Astrocyte (in vitro differentiated cells and primary cell): Measurements from ENCODE around the gene ASB6. TPM values are rescaled to one million over a fixed set of nuclear protein-coding genes. Genes with fewer than 3 reads are reported as not detected.

Experiments used
- DNase-seq: peaks from one replicate; pipeline ENCODE4 v3.0.0-alpha.2; 2010; ENCODE audit warnings: low read depth
- FAIRE-seq: peaks from 2 replicates; lab custom pipeline; 2011; peaks lifted over from hg19 to GRCh38; lab: Jason Lieb, UNC
- H2AFZ ChIP-seq: 2 replicates; pipeline ENCODE4 v1.6.0; 2012; ENCODE audit warnings: low read depth, low read length, inconsistent platforms
- H3K27ac ChIP-seq: 2 replicates; pipeline ENCODE4 v1.5.1; 2011; ENCODE audit warnings: low read depth, low read length, inconsistent platforms
- H3K27me3 ChIP-seq: 2 replicates; pipeline ENCODE4 v1.6.0; 2011; ENCODE audit warnings: low read length, inconsistent platforms; ENCODE audit not compliant: insufficient read depth
- H3K36me3 ChIP-seq: 2 replicates; pipeline ENCODE4 v1.5.1; 2011; ENCODE audit warnings: low read length, inconsistent platforms; ENCODE audit not compliant: insufficient read depth
- H3K4me1 ChIP-seq: 2 replicates; pipeline ENCODE4 v1.5.1; 2011; ENCODE audit warnings: low read length, inconsistent platforms; ENCODE audit not compliant: insufficient read depth
- H3K4me2 ChIP-seq: 2 replicates; pipeline ENCODE4 v1.6.0; 2012; ENCODE audit warnings: low read length, inconsistent platforms
- H3K4me3 ChIP-seq: 2 replicates; pipeline ENCODE4 v1.5.1; 2011; ENCODE audit warnings: low read depth, mild to moderate bottlenecking, low read length, inconsistent platforms; ENCODE audit not compliant: insufficient read depth
- H3K79me2 ChIP-seq: 2 replicates; pipeline ENCODE4 v1.6.0; 2012; ENCODE audit warnings: mild to moderate bottlenecking, low read length, inconsistent platforms; ENCODE audit not compliant: insufficient read depth
- H3K9ac ChIP-seq: 2 replicates; pipeline ENCODE4 v1.6.0; 2012; ENCODE audit warnings: mild to moderate bottlenecking, low read length, inconsistent platforms
- H3K9me3 ChIP-seq: 2 replicates; pipeline ENCODE4 v1.5.1; 2012; ENCODE audit warnings: low read depth, mild to moderate bottlenecking, low read length, inconsistent platforms; ENCODE audit not compliant: insufficient read depth
- H4K20me1 ChIP-seq: 2 replicates; pipeline ENCODE4 v1.6.0; 2012; ENCODE audit warnings: low read length, inconsistent platforms; ENCODE audit not compliant: insufficient read depth
- H3K27ac Mint-ChIP-seq: one replicate; pipeline ENCODE4 v1.8.0; 2021; ENCODE audit warnings: mild to moderate bottlenecking, mixed read lengths; ENCODE audit not compliant: unreplicated experiment
- H3K27me3 Mint-ChIP-seq: one replicate; pipeline ENCODE4 v1.8.0; 2021; ENCODE audit warnings: low read depth, mixed read lengths; ENCODE audit not compliant: unreplicated experiment
- H3K36me3 Mint-ChIP-seq: one replicate; pipeline ENCODE4 v1.8.0; 2021; ENCODE audit warnings: low read depth, mixed read lengths; ENCODE audit not compliant: unreplicated experiment
- H3K4me1 Mint-ChIP-seq: one replicate; pipeline ENCODE4 v1.8.0; 2021; ENCODE audit warnings: low read depth, mixed read lengths; ENCODE audit not compliant: unreplicated experiment
- H3K4me3 Mint-ChIP-seq: one replicate; pipeline ENCODE4 v1.8.0; 2021; ENCODE audit warnings: mild to moderate bottlenecking, moderate library complexity, mixed read lengths; ENCODE audit not compliant: unreplicated experiment
- H3K9me3 Mint-ChIP-seq: one replicate; pipeline ENCODE4 v1.8.0; 2021; ENCODE audit warnings: mild to moderate bottlenecking, mixed read lengths; ENCODE audit not compliant: unreplicated experiment
- EZH2 ChIP-seq: IDR thresholded peaks from 2 replicates; pipeline ENCODE4 v1.6.1; 2012; ENCODE audit warnings: mild to moderate bottlenecking, low read length, inconsistent platforms; ENCODE audit not compliant: insufficient read depth
- total RNA-seq: library from RNA; stranded (reverse); gene quantifications from 2 replicates; pipeline ENCODE4 v1.2.1, GENCODE V29; 2021
- TF ChIP-seq, protein P1 (sequence below): IDR thresholded peaks from 2 replicates; pipeline ENCODE4 v1.5.1; 2011; ENCODE audit warnings: low read depth, mild to moderate bottlenecking, inconsistent platforms, low read length, moderate library complexity; ENCODE audit not compliant: insufficient read depth

ASB6 gene
- total RNA-seq, 1 donor from 2014 or later: 24.3 TPM

DNA sequence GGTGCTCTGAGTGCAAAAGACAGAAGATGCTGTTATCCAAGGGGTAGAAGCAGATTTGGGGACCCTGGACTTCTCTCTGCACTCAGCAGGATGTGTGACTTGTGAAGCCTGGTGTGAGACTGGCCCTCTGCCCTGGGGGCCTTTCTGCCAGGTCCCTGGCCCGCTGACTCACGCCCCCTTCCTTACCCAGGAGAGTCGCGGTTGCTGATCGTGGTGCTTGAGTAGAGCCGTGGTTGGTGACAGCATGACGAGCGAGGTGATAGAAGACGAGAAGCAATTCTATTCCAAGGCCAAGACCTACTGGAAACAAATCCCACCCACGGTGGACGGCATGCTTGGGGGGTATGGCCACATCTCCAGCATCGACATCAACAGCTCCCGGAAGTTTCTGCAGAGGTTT lies 9.5 kb downstream of the ASB6 start:
- FAIRE-seq (no peak), DNase-seq (no peak)
- H3K4me2 ChIP-seq: peak overlapping the region; percentile 65
- peaks cover 92% of the 10 kb centered on the region for H4K20me1 ChIP-seq
- Mint-ChIP-seq H3K4me3 (no peak overlapping the region), H3K9me3 (no peaks in the 10 kb centered on the region), H3K4me1 (peaks cover 43% of the 10 kb centered on the region), H3K36me3 (peaks cover 18% of the 10 kb centered on the region), H3K27ac (no peak overlapping the region), H3K27me3 (no peaks in the 10 kb centered on the region)
- TF ChIP-seq, protein P1, sequence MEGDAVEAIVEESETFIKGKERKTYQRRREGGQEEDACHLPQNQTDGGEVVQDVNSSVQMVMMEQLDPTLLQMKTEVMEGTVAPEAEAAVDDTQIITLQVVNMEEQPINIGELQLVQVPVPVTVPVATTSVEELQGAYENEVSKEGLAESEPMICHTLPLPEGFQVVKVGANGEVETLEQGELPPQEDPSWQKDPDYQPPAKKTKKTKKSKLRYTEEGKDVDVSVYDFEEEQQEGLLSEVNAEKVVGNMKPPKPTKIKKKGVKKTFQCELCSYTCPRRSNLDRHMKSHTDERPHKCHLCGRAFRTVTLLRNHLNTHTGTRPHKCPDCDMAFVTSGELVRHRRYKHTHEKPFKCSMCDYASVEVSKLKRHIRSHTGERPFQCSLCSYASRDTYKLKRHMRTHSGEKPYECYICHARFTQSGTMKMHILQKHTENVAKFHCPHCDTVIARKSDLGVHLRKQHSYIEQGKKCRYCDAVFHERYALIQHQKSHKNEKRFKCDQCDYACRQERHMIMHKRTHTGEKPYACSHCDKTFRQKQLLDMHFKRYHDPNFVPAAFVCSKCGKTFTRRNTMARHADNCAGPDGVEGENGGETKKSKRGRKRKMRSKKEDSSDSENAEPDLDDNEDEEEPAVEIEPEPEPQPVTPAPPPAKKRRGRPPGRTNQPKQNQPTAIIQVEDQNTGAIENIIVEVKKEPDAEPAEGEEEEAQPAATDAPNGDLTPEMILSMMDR: no peak
- no peak for TF ChIP-seq EZH2
- H3K27me3 ChIP-seq: no peaks in the 10 kb centered on the region
- peaks cover 18% of the 10 kb centered on the region for H3K36me3 ChIP-seq
- H3K4me3 ChIP-seq: no peak overlapping the region
- peaks cover 37% of the 10 kb centered on the region for H3K4me1 ChIP-seq
- H3K9me3 ChIP-seq: no peaks in the 10 kb centered on the region
- no peak overlapping the region for H3K27ac ChIP-seq
- H2AFZ ChIP-seq: no peak overlapping the region
- peak overlapping the region; percentile 20 for H3K9ac ChIP-seq
- H3K79me2 ChIP-seq: peaks cover 94% of the 10 kb centered on the region

DNA sequence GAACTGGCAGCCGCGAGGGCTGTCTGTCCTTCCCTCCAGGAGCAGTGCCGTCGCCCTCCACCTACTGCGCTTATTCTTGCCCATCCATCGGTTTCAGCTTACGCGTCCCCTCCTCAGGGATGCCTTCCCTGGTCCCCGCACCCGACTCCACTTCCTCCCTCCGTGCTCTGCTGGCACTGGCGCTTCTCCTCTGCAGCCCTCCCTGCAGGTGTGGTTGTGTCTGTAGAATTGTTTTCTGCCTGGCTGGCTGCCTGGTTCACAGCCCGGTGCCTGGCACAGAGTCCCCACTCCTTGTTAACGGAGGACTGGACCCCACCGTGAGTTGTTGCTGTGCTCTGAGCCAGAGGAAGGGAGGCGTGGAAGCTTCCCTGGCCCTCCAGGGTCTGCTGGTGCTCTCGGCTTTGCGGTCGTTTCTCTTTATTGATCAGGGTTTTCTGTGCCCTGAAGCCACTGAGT lies 10.2 kb downstream of the ASB6 start:
- Histone ChIP-seq H3K79me2 (peaks cover 94% of the 10 kb centered on the region), H3K9ac (peak overlapping the region; percentile 20), H3K27me3 (no peaks in the 10 kb centered on the region), H4K20me1 (peaks cover 92% of the 10 kb centered on the region), H2AFZ (no peak overlapping the region), H3K4me1 (peaks cover 45% of the 10 kb centered on the region), H3K4me2 (peak overlapping the region; percentile 65), H3K9me3 (no peaks in the 10 kb centered on the region), H3K4me3 (no peak overlapping the region), H3K27ac (peak overlapping the region; percentile 26), H3K36me3 (peaks cover 16% of the 10 kb centered on the region)
- Mint-ChIP-seq H3K27ac (no peak overlapping the region), H3K36me3 (peaks cover 18% of the 10 kb centered on the region), H3K4me1 (peaks cover 48% of the 10 kb centered on the region), H3K9me3 (no peaks in the 10 kb centered on the region), H3K4me3 (peak overlapping the region; percentile 5), H3K27me3 (no peaks in the 10 kb centered on the region)
- FAIRE-seq (no peak), DNase-seq (no peak)
- no peak for TF ChIP-seq EZH2

DNA sequence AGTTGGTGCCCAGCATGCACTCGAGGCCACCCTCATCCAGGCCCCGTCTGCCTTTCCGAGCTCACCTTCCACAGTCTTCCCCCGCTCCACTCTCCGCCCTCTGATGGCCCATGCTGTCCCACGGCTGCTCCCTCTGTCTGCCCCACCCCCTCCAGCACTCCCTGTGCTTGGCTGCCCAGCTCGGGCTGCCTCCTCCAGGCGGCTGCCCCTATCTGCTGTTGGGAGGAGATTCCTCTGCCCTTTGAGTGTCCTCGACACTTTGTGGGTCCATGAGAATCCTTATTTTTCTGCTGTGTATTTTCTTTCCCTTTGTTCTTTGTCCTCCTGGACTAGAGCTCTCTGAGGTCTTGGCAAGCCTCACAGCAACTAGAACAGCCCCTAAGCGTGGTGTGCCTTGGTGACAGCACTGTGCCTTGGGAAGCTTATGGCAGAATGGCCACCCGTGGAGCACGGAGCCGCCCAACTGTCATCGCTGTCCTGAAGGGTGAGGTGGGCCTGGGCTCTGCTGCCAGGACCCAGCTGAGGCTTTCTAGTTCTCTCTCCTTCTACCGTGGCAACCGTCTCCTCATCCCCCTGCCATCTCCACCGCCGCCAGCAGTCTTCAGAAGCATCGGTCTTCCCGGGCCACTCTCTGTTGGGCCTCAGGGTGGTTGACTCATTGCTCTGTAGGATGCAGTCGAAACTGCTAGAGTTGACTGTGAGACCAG lies 10.8 kb downstream of the ASB6 start:
- Mint-ChIP-seq H3K27ac (peak overlapping the region; percentile 53), H3K36me3 (peaks cover 18% of the 10 kb centered on the region), H3K4me1 (peaks cover 48% of the 10 kb centered on the region), H3K9me3 (no peaks in the 10 kb centered on the region), H3K4me3 (peak overlapping the region; percentile 40), H3K27me3 (no peaks in the 10 kb centered on the region)
- Histone ChIP-seq H3K27ac (peak overlapping the region; percentile 29), H3K4me2 (peak overlapping the region; percentile 65), H3K9me3 (no peaks in the 10 kb centered on the region), H3K4me3 (no peak overlapping the region), H3K9ac (peak overlapping the region; percentile 15), H3K79me2 (peaks cover 99% of the 10 kb centered on the region), H2AFZ (no peak overlapping the region), H4K20me1 (peaks cover 94% of the 10 kb centered on the region), H3K36me3 (peaks cover 16% of the 10 kb centered on the region), H3K4me1 (peaks cover 50% of the 10 kb centered on the region), H3K27me3 (no peaks in the 10 kb centered on the region)
- peak; percentile 46 for DNase-seq
- FAIRE-seq: no peak
- TF ChIP-seq, protein P1: peak; percentile 6
- TF ChIP-seq EZH2: no peak
